ENCODE measurements around the gene CHKA.

The CHKA gene

DNA sequence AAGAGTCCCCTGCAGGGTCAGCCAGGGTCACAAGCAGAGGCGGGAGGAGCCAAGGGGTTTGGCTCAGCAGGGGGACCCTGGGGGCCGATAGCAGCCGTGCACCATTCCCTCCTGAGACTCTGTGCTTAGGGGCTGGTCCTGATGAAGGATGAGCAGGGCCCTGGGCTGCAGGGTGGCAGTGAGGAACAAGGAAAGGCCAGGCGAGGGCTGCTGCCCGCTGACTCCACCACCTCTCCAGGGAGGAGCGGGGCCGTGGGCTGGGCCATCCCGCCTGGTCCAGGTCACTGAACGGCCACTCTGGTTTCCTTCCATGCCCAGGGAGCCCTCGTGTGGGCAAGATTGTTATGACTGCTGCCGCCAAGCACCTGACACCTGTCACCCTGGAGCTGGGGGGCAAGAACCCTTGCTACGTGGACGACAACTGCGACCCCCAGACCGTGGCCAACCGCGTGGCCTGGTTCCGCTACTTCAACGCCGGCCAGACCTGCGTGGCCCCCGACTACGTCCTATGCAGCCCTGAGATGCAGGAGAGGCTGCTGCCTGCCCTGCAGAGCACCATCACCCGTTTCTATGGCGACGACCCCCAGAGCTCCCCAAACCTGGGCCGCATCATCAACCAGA, 99.9 kb downstream of the CHKA start:
- TF ChIP-seq SIN3A (IDR thresholded peaks at IDR 0.05; ENCODE audit: borderline replicate concordance, insufficient read depth, low read length) (no peak), POLR2AphosphoS5 (IDR thresholded peaks at IDR 0.05; ENCODE audit: low read depth, low read length) (no peak), FOXP2 (optimal IDR thresholded peaks at IDR 0.05; ENCODE audit: borderline replicate concordance, extremely low read depth, extremely low read length, insufficient read depth) (no peak), TAF1 (IDR thresholded peaks at IDR 0.05; ENCODE audit: borderline replicate concordance, insufficient read depth, low read length) (no peak)
- TF ChIP-seq, protein P1, sequence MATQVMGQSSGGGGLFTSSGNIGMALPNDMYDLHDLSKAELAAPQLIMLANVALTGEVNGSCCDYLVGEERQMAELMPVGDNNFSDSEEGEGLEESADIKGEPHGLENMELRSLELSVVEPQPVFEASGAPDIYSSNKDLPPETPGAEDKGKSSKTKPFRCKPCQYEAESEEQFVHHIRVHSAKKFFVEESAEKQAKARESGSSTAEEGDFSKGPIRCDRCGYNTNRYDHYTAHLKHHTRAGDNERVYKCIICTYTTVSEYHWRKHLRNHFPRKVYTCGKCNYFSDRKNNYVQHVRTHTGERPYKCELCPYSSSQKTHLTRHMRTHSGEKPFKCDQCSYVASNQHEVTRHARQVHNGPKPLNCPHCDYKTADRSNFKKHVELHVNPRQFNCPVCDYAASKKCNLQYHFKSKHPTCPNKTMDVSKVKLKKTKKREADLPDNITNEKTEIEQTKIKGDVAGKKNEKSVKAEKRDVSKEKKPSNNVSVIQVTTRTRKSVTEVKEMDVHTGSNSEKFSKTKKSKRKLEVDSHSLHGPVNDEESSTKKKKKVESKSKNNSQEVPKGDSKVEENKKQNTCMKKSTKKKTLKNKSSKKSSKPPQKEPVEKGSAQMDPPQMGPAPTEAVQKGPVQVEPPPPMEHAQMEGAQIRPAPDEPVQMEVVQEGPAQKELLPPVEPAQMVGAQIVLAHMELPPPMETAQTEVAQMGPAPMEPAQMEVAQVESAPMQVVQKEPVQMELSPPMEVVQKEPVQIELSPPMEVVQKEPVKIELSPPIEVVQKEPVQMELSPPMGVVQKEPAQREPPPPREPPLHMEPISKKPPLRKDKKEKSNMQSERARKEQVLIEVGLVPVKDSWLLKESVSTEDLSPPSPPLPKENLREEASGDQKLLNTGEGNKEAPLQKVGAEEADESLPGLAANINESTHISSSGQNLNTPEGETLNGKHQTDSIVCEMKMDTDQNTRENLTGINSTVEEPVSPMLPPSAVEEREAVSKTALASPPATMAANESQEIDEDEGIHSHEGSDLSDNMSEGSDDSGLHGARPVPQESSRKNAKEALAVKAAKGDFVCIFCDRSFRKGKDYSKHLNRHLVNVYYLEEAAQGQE (IDR thresholded peaks at IDR 0.05; ENCODE audit: insufficient read depth in 1 of 2, low read depth in 2 of 2, low read length in 2 of 2), result no peak

DNA sequence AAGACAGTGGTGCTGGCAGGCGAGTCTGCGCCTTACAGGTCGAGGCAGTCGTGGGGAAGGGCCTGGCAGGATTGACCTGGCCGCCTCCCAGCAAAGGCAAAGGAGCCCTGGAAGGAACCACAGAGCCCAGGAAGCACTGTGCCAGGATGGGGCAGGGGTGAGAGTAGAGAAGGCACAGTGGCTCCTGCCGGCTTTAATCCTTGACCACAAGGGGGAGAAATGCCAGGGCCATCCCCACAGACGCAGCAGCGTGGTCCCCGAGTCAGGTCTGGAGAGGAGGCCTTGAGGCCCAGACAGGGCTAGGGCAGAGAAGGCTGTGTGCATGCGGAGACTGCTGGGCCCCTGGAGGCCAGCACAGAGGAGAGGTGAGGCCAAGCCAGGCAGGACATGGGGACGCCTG, 100.6 kb downstream of the CHKA start:
- TF ChIP-seq SIN3A (IDR thresholded peaks at IDR 0.05; ENCODE audit: borderline replicate concordance, insufficient read depth, low read length), result no peak
- no peak for TF ChIP-seq POLR2AphosphoS5 (IDR thresholded peaks at IDR 0.05; ENCODE audit: low read depth, low read length)
- TF ChIP-seq, protein P1 (IDR thresholded peaks at IDR 0.05; ENCODE audit: insufficient read depth in 1 of 2, low read depth in 2 of 2, low read length in 2 of 2), result no peak
- TF ChIP-seq FOXP2 (optimal IDR thresholded peaks at IDR 0.05; ENCODE audit: borderline replicate concordance, extremely low read depth, extremely low read length, insufficient read depth), result no peak
- TF ChIP-seq TAF1 (IDR thresholded peaks at IDR 0.05; ENCODE audit: borderline replicate concordance, insufficient read depth, low read length), result no peak

DNA sequence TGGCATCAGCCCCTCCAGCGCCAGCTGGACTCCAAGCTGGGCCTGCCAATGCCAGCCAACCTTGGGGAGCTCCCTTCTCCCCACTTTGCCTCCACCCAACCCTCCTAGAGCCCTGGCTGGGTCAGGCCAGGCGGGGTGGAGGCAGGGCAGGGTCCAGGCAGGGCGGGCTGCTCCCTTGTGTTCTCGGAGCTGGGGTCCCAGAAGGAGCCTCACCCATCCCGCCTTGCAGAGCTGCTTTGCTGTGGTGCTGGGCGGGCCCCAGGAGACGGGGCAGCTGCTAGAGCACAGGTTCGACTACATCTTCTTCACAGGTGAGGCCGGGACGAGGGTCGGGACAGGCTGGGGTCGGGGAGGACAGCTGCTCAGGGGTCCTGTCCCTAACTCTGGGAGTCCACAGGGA, 101.7 kb downstream of the CHKA start:
- TF ChIP-seq SIN3A (IDR thresholded peaks at IDR 0.05; ENCODE audit: borderline replicate concordance, insufficient read depth, low read length), result no peak

DNA sequence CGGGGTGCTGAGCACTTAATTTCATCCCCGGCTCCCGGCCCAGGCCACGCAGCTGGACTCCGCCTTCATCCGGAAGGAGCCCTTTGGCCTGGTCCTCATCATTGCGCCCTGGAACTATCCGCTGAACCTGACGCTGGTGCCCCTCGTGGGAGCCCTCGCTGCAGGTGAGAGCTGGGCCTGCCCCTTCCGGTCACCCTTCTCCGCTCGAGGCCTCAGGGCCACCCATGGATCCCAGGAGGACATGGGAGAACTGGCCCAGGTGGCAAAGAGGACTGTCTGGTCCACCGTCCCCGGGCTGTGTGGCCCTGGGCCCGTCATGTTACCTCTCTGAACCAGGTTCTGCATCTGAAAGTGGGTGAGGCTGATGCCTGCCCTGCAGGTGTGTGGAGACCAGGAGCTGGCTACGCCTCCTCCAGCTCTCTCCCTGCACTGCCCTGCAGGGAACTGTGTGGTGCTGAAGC, 102.4 kb downstream of the CHKA start:
- no peak for TF ChIP-seq SIN3A (IDR thresholded peaks at IDR 0.05; ENCODE audit: borderline replicate concordance, insufficient read depth, low read length)
- TF ChIP-seq TAF1 (IDR thresholded peaks at IDR 0.05; ENCODE audit: borderline replicate concordance, insufficient read depth, low read length), result no peak
- TF ChIP-seq FOXP2 (optimal IDR thresholded peaks at IDR 0.05; ENCODE audit: borderline replicate concordance, extremely low read depth, extremely low read length, insufficient read depth), result no peak

DNA sequence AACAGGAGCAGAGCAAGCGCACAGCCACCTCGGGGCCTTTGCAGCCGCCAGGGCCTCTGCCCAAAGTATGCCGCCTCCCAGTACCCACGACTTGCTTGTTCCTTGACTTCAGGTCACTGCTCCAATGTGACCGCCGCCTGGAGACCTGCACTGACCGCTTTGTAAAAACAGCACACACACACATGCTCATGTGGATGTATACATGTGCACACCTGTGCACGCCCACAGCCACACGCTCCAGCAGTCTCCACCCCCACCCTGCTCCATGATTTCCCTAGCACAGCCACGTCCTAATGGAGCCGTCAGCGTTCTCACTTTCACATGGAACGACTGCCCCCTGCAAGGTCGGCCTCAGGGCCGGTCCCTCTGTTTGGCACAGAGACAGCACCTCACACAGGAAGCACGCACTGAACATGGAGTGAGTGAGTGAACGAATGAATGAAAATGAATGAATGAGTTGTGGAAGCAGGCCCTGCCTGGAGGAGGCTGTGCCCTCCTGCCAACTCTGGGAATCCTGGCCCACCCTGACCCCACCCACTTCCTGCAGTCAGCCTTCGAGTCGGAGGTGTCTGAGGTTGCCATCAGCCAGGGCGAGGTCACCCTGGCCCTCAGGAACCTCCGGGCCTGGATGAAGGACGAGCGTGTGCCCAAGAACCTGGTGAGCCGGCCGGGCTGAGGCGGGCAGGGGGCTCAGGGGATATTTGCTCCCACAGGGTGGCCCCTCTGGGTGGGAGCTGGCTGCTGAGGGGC, 103.0 kb downstream of the CHKA start:
- TF ChIP-seq, protein P1 (IDR thresholded peaks at IDR 0.05; ENCODE audit: insufficient read depth in 1 of 2, low read depth in 2 of 2, low read length in 2 of 2), result no peak
- TF ChIP-seq TAF1 (IDR thresholded peaks at IDR 0.05; ENCODE audit: borderline replicate concordance, insufficient read depth, low read length) (no peak), SIN3A (IDR thresholded peaks at IDR 0.05; ENCODE audit: borderline replicate concordance, insufficient read depth, low read length) (no peak), FOXP2 (optimal IDR thresholded peaks at IDR 0.05; ENCODE audit: borderline replicate concordance, extremely low read depth, extremely low read length, insufficient read depth) (no peak)
